Endothelial cell of umbilical vein (primary cell): Measurements from ENCODE around the gene PLXND1.

Source experiments
- GATA2 ChIP-seq: IDR thresholded peaks from 2 replicates; pipeline ENCODE4 v1.7.0; 2011; ENCODE audit warnings: low read depth, mild to moderate bottlenecking, moderate library complexity, mixed read lengths, low read length; ENCODE audit not compliant: insufficient read length, insufficient read depth
- POLR2AphosphoS5 ChIP-seq: IDR thresholded peaks from 2 replicates; pipeline ENCODE4 v1.6.1; 2012; ENCODE audit warnings: low read depth, mild to moderate bottlenecking, control low read depth, low read length, moderate library complexity; ENCODE audit not compliant: insufficient read depth

DNA sequence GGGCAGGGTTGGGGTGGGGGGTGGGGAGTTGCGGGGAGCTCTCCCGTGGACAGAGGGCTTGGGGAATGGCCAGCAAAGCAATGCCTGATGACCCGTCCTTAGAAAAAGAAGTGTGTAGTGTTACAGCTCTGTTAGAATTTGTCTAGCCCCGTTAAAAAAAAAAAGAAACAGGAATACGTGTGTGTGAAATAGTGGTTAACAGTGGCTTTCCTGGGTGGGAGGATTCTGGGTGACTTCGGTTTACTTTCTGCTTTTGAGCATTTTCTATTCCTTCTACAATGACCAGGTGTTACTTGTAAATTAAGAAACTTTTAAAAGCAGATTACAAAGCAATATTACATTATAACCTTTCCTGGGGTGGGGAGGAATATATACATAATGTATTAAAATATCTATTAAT, 38.5 kb downstream of the PLXND1 start:
- TF ChIP-seq POLR2AphosphoS5 (no peak), GATA2 (no peak)
